ENCODE data around the gene HOXA5.

Gene HOXA5

DNA sequence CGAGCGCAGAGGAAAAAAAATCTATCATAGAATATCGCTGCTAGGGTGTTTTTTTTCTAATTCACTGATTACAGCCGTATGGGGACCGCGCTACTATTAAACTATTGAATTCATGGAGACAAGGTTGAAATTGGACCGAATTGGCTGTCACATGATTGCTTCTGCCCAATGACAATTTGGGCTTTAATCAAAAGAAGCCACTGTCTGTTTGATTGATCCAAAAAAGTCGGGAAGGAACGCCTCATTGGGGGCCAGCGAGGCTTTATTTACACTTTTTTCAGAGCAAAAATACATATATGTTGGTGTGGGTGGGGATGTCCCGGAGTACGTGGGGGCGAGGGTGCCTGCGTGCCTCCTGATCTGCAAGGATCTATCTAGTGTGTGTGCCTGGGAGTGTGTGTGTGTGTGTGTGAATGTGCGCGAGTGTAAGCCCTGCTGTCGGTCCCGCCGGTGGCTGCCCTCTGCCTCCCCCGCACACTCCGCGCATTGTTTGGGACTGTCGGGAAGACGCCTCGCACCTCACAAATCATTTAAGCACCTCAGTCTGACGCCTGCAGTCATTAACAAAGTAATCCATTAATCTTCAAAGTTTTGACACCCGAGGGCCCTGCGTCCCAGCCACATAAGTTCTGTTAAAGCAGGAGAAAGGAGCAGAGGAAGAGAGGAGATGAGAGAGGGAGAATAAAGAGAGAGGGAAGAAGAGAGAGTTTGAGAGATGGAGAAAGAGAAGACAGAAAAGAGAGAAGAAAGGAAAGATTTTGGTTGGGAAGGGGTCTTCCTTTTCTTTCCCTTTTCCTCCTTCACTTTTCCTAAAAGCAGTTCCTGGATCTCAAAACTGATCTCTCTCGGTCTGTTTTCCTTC lies 40.7 kb downstream of the HOXA5 start, which contains the start of gene HOXA2:
Gene HOXA2 (minus strand): TSS at position 103 of the 862 bp plus-strand sequence. CDS start 183 bp downstream, outside the sequence.
- TF ChIP-seq, protein P1, sequence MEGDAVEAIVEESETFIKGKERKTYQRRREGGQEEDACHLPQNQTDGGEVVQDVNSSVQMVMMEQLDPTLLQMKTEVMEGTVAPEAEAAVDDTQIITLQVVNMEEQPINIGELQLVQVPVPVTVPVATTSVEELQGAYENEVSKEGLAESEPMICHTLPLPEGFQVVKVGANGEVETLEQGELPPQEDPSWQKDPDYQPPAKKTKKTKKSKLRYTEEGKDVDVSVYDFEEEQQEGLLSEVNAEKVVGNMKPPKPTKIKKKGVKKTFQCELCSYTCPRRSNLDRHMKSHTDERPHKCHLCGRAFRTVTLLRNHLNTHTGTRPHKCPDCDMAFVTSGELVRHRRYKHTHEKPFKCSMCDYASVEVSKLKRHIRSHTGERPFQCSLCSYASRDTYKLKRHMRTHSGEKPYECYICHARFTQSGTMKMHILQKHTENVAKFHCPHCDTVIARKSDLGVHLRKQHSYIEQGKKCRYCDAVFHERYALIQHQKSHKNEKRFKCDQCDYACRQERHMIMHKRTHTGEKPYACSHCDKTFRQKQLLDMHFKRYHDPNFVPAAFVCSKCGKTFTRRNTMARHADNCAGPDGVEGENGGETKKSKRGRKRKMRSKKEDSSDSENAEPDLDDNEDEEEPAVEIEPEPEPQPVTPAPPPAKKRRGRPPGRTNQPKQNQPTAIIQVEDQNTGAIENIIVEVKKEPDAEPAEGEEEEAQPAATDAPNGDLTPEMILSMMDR (IDR thresholded peaks at IDR 0.05; ENCODE audit: control insufficient read depth, insufficient read depth, low read depth, low read length, missing control alignments) = no peak
- no peak within 1 kb of the TSS for H3K4me3 ChIP-seq (ENCODE audit: control insufficient read depth, low read depth, low read length)
- DNase-seq (ENCODE audit: low read depth) = no peak

DNA sequence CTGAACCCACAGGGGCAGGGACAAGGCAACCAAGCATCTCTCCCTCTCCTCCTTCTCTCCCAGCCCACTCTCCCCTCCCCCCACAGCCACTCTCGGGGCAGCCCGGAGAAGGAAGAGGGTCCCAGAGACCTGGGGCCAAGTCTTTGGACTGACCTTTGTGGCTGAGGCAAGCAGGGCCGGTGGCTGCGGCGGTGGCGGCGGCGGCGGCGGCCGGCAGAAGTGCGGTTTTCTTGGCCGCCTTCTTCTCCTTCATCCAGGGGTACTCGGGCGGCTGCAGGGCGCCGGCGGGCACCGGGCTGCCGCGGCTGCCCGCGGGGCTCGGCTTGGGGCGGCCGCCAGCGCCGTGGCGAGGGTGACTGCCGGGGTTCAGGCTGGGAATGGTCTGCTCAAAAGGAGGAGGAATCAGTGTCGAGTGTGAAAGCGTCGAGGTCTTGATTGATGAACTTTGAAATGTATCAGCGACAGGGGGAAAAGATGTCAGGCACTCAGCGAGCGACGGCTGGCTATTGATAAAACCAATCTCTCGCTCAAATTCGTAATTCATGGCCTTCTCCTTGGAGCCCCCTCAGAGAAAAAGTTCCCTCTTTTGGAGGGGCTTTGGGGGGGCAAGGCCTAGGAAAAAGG lies 41.4 kb downstream of the HOXA5 start:
- TF ChIP-seq, protein P1 (IDR thresholded peaks at IDR 0.05; ENCODE audit: control insufficient read depth, insufficient read depth, low read depth, low read length, missing control alignments) = no peak
- DNase-seq (ENCODE audit: low read depth) = no peak
- no peak overlapping the region for H3K4me3 ChIP-seq (ENCODE audit: control insufficient read depth, low read depth, low read length)

DNA sequence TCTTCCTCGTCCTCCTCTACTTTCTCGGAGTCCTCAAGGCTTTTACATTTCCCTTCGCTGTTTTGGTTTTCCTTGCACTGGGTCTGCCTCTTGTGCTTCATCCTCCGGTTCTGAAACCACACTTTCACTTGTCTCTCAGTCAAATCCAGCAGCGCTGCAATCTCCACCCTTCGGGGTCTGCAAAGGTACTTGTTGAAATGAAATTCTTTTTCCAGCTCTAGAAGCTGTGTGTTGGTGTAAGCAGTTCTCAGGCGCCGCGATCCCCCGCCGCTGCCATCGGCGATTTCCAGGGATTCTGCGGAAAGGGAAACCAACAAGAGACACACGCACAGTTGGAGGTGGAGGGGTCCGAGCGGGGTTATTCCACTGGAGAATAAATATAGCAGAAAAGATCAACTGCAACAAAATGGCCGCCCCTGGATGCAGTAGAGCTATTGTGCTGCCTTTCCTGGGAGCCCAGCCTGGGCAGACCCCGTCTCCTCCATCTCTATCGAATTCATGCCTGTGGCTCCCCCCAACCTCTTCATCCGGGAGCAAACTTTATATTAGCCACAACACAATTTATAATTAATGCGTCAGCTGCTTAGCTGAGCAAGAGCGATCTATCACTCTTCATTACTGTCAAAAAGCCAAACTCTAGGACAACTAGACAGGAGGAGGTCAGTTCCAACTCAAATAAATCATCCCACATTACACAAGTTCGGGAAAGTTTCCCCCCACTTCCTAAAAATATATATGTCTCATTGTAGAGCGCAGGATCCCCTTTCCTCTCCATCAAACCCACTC lies 42.1 kb downstream of the HOXA5 start:
- TF ChIP-seq, protein P1 (IDR thresholded peaks at IDR 0.05; ENCODE audit: control insufficient read depth, insufficient read depth, low read depth, low read length, missing control alignments) = no peak
- H3K4me3 ChIP-seq (ENCODE audit: control insufficient read depth, low read depth, low read length) = no peak overlapping the region
- DNase-seq (ENCODE audit: low read depth) = no peak

DNA sequence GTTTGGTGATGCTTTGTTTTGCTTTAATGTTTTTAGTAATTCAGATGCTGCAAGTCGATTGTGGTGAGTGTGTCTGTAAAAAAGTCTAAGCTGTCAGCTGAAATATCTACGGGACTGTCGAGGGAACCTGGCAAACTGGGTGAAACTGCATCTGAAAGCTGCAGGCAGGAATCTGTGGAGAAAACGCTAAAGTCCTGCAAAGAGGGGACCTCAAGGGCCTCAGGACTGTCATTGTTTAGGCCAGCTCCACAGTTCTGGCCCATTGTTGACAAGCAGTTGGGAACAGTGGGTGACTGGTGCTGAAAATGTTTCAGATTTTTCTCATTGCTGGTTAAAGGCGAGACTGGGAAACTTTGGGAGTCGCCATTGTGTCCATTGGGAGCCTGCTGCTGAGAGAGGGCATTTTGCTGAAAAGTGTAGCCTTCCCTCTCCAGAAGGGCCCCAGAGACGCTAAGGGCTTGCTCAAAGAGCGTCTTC lies 42.7 kb downstream of the HOXA5 start:
- TF ChIP-seq, protein P1 (IDR thresholded peaks at IDR 0.05; ENCODE audit: control insufficient read depth, insufficient read depth, low read depth, low read length, missing control alignments) = no peak
- H3K4me3 ChIP-seq (ENCODE audit: control insufficient read depth, low read depth, low read length) = no peak overlapping the region
- no peak for DNase-seq (ENCODE audit: low read depth)

DNA sequence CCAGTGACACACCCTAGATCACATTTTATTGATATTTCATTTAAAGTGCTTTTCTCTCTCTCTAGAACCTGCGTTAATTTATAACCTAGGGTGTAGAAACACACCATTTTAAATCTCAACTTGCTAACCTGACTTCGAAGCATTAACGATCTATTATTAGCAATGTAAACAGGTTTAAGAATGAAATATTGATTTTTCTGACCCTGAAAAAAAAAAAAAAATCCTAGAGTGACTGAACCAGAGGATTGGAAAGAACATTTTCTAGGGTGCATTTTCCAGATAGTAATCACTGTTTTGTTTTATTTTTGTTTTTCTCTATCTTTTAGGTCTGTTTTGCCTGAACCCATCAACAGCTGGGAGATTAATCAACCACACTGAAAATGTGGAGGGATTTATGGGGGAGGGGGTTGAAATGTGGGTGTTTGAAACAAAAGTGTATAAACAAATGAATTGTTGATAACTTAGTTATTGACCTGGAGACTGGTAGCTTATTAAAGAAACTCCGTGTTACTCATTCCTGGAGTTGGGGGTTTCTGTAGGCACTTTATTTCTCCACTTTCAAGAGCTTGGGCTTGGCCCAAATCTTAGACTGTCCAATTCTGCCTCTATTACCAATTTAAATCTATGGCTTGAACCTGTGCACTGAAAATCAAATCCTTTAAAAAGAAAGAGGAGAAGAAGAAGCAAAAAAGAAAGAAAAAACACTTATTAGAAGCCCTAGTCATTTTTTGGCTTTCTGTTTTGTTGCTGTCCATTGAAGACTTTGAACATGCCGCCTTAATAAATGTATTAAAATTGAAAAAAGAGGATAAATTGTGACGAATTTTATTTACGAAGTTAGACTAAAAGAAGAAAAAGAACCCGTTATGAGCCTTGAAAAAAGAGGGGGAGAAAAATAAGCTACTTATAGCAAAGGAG lies 43.8 kb downstream of the HOXA5 start:
- TF ChIP-seq, protein P1 (IDR thresholded peaks at IDR 0.05; ENCODE audit: control insufficient read depth, insufficient read depth, low read depth, low read length, missing control alignments) = no peak
- DNase-seq (ENCODE audit: low read depth) = no peak
- H3K4me3 ChIP-seq (ENCODE audit: control insufficient read depth, low read depth, low read length) = no peak overlapping the region

Data from AG09309 (cell line).